ENCODE data around the gene MTTP.
"Not testable (repeated sequence)": the region's sequence is repeated elsewhere in the genome, so short reads cannot be mapped to it uniquely, and the experiment has no call there.

The MTTP gene

DNA sequence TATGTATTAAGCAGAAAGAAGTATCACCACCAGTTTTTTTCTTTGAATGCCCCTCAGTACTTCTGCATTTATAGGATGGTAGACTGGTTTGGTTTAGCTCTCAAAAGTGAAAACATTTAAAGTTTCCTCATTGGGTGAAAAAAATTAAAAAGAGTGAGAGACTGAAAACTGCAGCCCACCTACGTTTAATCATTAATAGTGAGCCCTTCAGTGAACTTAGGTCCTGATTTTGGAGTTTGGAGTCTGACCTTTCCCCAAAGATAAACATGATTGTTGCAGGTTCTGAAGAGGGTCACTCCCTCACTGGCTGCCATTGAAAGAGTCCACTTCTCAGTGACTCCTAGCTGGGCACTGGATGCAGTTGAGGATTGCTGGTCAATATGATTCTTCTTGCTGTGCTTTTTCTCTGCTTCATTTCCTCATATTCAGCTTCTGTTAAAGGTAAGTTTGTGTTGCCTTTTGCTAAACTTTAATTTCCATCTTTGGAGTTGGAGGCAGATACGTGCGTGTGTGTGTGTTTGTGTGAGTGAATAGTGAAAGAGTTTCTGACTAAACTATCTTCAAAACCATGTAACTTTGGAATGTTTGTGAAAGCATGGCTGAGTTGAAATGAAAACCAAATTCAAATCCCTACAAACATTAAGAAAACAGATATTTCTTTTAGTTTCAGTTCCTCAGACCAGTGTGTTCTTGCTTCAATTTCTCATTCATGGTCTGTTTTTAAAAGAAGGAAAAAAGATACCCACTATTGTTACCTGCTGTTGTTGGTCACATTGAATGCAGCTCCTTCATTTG, at the start of gene MTTP:
MTTP (plus strand) TSS at position 295 of the 795 bp plus-strand sequence; CDS start at position 381, 86 bp downstream.
- Histone ChIP-seq H3K4me3 (no peak within 1 kb of the TSS), H3K9ac (no peak within 1 kb of the TSS), H3K4me2 (no peak within 1 kb of the TSS), H3K27me3 (no peaks in the 10 kb centered on the region), H3K9me3 (no peaks in the 10 kb centered on the region), H3K4me1 (no peaks in the 10 kb centered on the region), H4K20me1 (no peaks in the 10 kb centered on the region), H3K27ac (no peak within 1 kb of the TSS), H3K36me3 (no peaks in the 10 kb centered on the region)
- no peak for TF ChIP-seq Cebpa-rat (IDR thresholded peaks at IDR 0.05)

DNA sequence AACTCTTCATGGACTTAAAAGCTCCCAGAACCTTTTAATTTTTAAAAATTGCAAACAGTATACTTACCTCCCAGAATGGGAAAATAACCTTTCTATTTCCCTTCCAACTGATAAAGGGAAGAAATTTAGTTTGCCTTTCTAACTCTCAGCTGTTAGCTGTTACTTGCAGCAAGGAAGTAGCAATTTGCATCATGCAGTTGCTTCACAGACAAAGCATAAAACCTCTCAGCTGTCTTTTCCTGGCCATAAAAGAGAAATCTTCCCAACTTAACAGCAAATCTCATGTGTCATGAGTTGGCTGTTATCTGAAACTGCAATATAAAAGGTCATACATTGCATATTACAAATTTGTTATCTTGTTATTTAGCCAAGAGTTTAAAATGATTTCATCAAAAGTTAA, 45.4 kb upstream of the MTTP start:
- H3K4me3 ChIP-seq, result no peak overlapping the region
- no peak overlapping the region for H3K27ac ChIP-seq
- no peak overlapping the region for H3K4me2 ChIP-seq
- H3K27me3 ChIP-seq, result no peaks in the 10 kb centered on the region
- no peak for TF ChIP-seq Cebpa-rat (IDR thresholded peaks at IDR 0.05)
- H3K9ac ChIP-seq, result no peak overlapping the region
- no peaks in the 10 kb centered on the region for H4K20me1 ChIP-seq
- no peaks in the 10 kb centered on the region for H3K36me3 ChIP-seq
- H3K4me1 ChIP-seq, result no peaks in the 10 kb centered on the region
- no peaks in the 10 kb centered on the region for H3K9me3 ChIP-seq

DNA sequence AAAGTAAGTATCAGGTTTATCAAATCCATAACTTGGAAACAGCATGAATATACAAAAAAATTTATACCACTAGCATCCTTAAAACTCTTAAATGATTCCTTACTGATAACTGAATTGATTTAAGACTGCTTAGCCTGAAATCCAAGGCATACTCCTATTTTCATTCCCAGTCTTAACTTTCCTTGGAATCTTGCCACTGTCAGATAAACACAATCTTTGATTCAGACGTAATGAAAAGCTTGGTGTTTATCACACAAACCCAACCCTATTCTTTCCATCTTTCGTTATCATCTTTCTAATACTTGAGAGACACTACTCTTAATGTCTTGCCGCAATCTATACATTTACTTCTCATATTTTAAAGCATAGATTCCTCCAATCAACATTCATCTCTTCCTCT, 44.7 kb upstream of the MTTP start:
- Histone ChIP-seq H3K4me1 (no peaks in the 10 kb centered on the region), H4K20me1 (no peaks in the 10 kb centered on the region), H3K4me3 (no peak overlapping the region), H3K27me3 (no peaks in the 10 kb centered on the region), H3K27ac (no peak overlapping the region), H3K4me2 (no peak overlapping the region), H3K36me3 (no peaks in the 10 kb centered on the region), H3K9me3 (no peaks in the 10 kb centered on the region), H3K9ac (no peak overlapping the region)
- TF ChIP-seq Cebpa-rat (IDR thresholded peaks at IDR 0.05), result no peak

GRCh38 chr4:99534699-99535098, 39.9 kb upstream of the MTTP start:
- H3K27me3 ChIP-seq, H3K9ac ChIP-seq, H3K4me1 ChIP-seq, H4K20me1 ChIP-seq, H3K36me3 ChIP-seq, H3K4me2 ChIP-seq, H3K9me3 ChIP-seq, H3K4me3 ChIP-seq, H3K27ac ChIP-seq: not testable (repeated sequence)

- Histone ChIP-seq H3K27ac (no peak overlapping the region), H4K20me1 (no peaks in the 10 kb centered on the region), H3K9ac (no peak overlapping the region), H3K4me3 (no peak overlapping the region), H3K9me3 (no peaks in the 10 kb centered on the region), H3K27me3 (no peaks in the 10 kb centered on the region), H3K4me2 (no peak overlapping the region), H3K4me1 (no peaks in the 10 kb centered on the region), H3K36me3 (no peaks in the 10 kb centered on the region)
- TF ChIP-seq Cebpa-rat (IDR thresholded peaks at IDR 0.05), result no peak
Observed at GRCh38 chr4:99536271-99536670, 38.4 kb upstream of the MTTP start.

GRCh38 chr4:99536848-99537247, 37.8 kb upstream of the MTTP start:
- TF ChIP-seq Cebpa-rat (IDR thresholded peaks at IDR 0.05), result no peak

DNA sequence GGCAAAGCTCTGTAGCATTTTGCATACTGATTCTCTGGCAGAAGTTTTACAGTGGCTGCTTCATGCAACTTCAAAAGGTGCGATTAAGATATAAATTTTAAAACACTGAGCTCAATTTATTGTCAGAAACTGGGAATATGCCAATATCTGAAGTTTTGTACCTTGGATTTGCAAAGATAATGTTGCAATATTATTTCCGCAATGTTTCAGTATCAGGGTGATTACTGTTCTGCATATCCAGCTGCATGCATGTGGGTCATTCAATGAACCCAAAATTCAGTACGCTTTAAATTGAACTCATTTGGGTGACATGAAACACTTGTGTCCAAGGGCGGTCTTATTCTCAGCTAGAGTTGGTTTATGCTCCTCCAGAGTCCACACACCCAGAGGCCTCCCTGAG, 37.0 kb upstream of the MTTP start:
- TF ChIP-seq Cebpa-rat (IDR thresholded peaks at IDR 0.05), result no peak
- no peaks in the 10 kb centered on the region for H4K20me1 ChIP-seq
- H3K36me3 ChIP-seq, result no peaks in the 10 kb centered on the region
- no peak overlapping the region for H3K27ac ChIP-seq
- H3K4me1 ChIP-seq, result no peaks in the 10 kb centered on the region
- H3K9me3 ChIP-seq, result no peaks in the 10 kb centered on the region
- no peaks in the 10 kb centered on the region for H3K27me3 ChIP-seq
- H3K4me2 ChIP-seq, result no peak overlapping the region
- no peak overlapping the region for H3K9ac ChIP-seq
- no peak overlapping the region for H3K4me3 ChIP-seq

More at GRCh38 chr4:99536848-99537247, 37.8 kb upstream of the MTTP start:
- Histone ChIP-seq H3K4me3 (no peak overlapping the region), H3K4me2 (no peak overlapping the region), H3K27ac (no peak overlapping the region), H3K9ac (no peak overlapping the region), H3K4me1 (no peaks in the 10 kb centered on the region), H3K9me3 (no peaks in the 10 kb centered on the region), H3K36me3 (no peaks in the 10 kb centered on the region), H3K27me3 (no peaks in the 10 kb centered on the region), H4K20me1 (no peaks in the 10 kb centered on the region)

GRCh38 chr4:99540277-99540939, 34.2 kb upstream of the MTTP start:
- Histone ChIP-seq H3K9me3 (no peaks in the 10 kb centered on the region), H3K27me3 (no peaks in the 10 kb centered on the region), H3K27ac (no peak overlapping the region), H3K4me2 (no peak overlapping the region), H3K9ac (no peak overlapping the region), H3K4me1 (no peaks in the 10 kb centered on the region), H3K36me3 (no peaks in the 10 kb centered on the region), H4K20me1 (no peaks in the 10 kb centered on the region), H3K4me3 (no peak overlapping the region)
- TF ChIP-seq Cebpa-rat (IDR thresholded peaks at IDR 0.05), result no peak

DNA sequence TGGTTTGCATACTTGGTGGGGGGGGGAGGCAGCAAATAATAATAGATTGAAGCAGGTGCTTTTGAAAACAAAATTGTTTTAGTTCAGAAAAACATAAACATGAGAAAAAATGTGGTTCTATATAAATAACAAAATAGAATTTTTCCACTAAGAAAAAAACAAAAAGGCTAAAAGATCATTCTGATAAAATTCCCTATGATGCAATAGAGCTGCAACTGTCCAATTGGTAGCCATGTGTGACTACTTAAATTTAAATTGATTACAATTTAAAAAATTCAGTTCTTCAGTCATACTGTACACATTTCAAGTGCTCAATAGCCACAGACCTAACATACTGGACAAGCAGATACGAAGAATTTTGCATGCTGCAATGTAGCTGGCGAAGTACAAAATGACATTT, 21.8 kb upstream of the MTTP start:
- no peak for TF ChIP-seq Cebpa-rat (IDR thresholded peaks at IDR 0.05)

More for the DNA sequence above, 21.8 kb upstream of the MTTP start:
- Histone ChIP-seq H3K9ac (no peak overlapping the region), H3K4me2 (no peak overlapping the region), H3K27ac (no peak overlapping the region), H3K4me1 (no peaks in the 10 kb centered on the region), H3K9me3 (no peaks in the 10 kb centered on the region), H3K27me3 (no peaks in the 10 kb centered on the region), H3K4me3 (no peak overlapping the region), H4K20me1 (no peaks in the 10 kb centered on the region), H3K36me3 (no peaks in the 10 kb centered on the region; the same call in 1 of the 2 replicates)

Data from BLaER1 (cell line).